Measurements from ENCODE around the gene LCT.
"Not testable (repeated sequence)": the region's sequence is repeated elsewhere in the genome, so short reads cannot be mapped to it uniquely, and the experiment has no call there.

LCT gene

DNA sequence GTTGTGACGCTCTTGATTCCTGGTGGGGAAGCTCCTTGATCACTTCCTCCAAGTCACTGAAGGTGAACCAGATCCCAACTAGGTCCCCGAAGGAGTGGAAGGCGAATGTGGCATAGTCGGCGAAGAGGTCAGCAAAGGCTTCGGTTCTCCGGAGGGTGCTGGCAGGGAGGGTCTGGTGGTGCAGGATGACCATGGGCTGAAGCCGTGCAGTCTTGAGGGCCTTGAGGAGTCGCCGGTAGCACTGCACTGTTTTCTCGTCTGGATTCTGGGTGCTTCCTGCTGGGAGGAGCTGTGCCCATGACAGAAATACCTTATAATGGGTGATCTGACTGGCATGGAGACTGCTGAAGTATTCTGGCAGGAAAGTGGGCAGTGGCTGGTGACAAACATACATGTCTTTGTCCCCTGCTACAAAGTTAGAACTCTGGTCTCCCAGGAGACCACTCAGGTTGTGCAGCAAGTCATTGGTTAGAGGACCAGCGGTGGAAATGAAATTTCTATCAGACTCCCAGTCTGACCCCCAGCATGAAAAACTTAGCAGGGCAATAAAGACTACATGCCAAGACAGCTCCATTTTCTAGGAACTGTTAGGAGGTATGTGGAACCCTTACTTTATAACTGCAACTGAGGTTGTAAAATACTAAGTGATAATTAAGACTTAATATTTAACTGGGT lies at the start of gene LCT:
Gene LCT (minus strand): TSS at position 589 of the 675 bp plus-strand sequence. CDS start 15 bp downstream, at position 574.
- DNase-seq, result no peak

DNA sequence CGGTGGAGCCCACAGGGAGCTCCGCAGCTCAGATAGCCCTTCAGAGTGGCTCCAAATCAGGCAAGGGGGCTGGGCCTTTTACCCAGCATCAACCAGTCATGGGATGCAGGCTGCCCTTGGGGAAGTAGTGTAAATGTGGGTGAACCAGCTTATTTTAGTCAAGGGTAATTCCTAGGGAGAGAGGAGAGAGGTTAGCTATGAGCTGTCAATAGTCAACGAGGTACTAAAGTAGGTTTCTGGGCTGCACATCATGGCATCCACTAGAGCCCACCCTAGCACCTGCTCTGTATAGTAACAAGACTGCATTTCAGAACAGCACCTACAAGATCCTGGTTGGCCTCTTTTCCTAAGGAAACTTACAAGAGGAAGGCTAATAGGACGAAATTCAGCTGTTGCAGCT lies 48.7 kb upstream of the LCT start:
- DNase-seq, result no peak

DNA sequence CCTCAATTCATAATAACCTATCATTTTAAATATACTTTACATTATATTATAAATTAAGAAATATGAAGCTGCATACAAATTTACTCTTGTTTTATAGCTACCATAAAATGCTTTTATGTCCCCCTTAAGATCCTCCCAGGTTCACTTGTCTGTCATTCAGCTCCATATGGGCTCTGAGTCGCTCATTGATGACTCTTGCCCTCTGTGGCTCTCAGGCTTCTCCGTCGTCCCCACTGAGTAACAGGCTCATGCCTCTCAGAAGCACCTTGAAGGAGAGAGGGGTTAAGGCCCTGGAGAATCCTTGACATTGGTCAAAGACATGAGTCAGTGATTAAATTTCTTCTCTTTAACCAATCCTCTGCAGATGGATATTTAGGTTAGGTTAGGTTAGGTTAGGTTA lies 45.4 kb upstream of the LCT start:
- no peak for DNase-seq

DNA sequence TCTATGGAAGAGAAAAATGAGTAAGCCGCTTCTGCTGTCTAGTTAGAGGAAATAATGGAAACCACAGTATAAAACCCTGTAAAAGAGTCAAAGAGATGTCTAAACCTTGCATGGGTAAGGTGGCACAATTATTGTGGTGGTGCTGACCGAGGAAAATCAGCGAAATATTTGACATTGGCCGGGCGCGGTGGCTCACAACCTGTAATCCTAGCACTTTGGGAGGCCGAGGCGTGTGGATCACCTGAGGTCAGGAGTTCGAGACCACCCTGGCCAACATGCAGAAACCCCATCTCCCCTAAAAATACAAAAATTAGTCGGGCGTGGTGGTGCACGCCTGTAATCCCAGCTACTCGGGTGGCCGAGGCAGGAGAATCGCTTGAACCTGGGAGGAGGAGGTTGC lies 39.8 kb upstream of the LCT start:
- DNase-seq, result not testable (repeated sequence)

GRCh38 chr2:135876066-135876711 lies 39.2 kb upstream of the LCT start, which contains the start of gene MCM6:
Gene MCM6, minus strand, starts transcription at chr2:135876443. Its CDS starts 78 bp downstream, at chr2:135876365.
- peak; percentile 91 for DNase-seq

DNA sequence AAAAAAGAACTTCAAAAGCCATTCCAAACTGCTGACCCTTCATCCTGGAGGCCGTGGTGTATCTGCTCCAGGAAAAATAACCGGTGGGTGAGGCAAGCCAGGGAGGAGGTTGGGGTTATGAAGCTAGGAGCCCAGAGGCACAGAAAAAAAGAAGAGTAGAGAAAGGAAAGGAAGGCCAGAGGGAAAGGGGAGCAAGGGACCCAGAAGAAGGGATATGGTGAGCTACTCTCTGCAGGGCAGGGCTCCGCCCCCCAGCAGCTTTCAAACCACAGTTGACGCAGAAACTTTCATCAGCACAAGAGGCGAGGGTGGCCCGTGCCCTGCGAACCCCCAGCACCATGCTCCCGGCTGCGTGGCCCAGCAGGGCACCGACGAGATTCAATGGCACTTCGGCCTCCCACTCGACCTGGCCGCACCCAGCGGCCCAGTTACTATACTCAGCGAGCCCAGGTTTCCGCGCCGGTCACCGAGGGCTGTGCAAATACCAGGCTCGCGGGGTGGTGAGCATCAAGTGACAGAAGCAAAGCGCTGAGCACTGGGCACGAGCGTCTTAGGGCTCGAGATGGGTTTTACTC lies 38.6 kb upstream of the LCT start:
- DNase-seq, result peak; percentile 36

DNA sequence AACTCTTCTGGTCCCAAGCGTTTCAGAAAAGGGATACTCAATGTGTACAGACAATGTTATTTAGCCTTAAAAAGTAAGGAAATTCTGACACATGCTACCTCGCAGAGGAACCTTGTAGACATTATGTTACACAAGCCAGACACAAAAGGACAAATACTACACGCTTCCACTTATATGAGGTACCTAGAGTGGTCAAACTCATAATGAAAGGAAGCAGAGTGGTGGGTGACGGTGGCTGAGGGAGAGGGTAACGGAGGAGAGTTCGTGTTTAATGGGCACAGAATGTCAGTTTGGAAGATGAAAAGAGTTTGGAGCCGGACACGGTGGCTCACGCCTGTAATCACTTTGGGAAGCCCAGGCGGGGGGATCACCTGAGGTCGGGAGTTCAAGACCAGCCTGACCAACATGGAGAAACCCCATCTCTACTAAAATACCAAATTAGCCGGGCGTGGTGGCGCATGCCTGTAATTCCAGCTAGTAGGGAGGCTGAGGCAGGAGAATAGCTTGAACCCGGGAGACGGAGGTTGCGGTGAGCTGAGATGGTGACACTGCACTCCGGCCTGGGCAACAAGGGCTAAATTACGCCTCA lies 37.9 kb upstream of the LCT start:
- no peak for DNase-seq

GRCh38 chr2:135870571-135870970 lies 33.6 kb upstream of the LCT start:
- DNase-seq, result no peak

DNA sequence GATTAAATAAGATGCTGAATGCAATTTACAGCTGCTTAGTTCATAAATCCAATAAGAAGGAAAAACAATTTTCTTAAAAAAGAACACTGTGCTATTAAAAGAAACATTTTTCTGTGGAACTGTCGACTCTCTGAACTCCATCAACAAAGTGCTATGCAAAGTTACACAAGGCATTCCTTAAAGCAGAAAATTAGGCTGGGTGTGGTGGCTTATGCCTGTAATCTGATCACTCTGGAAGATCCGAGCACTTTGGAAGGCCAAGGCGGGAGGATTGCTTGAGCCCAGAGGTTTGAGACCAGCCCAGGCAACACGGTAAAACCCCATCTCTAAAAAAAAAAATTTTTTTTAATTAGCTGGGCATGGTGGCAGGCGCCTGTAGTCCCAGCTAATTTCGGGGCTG lies 26.2 kb upstream of the LCT start:
- no peak for DNase-seq

GRCh38 chr2:135862718-135863117 lies 25.7 kb upstream of the LCT start:
- DNase-seq, result no peak

DNA sequence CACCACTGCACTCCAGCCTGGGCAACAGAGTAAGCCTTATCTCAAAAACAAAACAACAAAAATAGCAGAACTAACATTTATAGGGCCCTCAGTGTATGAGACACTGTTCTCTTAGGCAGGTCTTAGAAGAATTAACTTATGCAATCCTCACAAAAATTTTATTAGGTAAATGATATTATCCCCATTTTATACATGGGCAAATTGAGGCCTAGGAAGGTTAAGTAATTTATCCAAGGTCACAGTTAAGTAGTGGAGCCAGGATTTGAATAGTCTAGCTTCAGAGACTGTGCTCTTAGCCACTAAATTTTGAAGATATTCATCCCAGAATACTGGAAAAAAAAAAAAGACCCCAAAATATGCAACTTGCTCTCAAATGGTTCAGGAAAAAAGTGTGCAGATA lies 16.4 kb upstream of the LCT start:
- DNase-seq, result no peak

GRCh38 chr2:135851858-135852257 lies 14.9 kb upstream of the LCT start:
- no peak for DNase-seq

GRCh38 chr2:135850892-135851668 lies 14.1 kb upstream of the LCT start:
- DNase-seq, result no peak

GRCh38 chr2:135849087-135849486 lies 12.1 kb upstream of the LCT start:
- no peak for DNase-seq

GRCh38 chr2:135845997-135846396 lies 9.0 kb upstream of the LCT start:
- DNase-seq, result no peak

- no peak for DNase-seq
Measured at GRCh38 chr2:135845257-135845656, 8.3 kb upstream of the LCT start.

- DNase-seq, result no peak
Measured at GRCh38 chr2:135844301-135844895, 7.4 kb upstream of the LCT start.

DNA sequence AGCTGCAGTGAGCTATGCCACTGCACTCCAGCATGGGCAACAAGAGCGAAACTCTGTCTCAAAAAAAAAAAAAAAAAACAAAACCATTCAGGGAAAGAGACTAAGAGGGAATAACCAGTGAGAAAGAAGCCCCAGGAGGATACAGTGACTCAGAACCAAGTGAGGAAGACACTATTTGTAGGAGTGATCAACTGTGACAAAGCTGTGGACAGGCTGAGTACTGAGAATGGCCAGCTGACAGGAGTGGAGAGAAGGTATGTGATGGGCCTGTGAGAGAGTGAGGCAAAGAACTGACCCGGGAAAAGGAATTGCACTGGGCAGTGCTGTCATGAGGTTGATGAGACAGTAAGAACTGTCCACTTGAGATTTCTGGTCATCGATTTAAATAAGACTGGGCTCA lies 6.7 kb upstream of the LCT start:
- no peak for DNase-seq

DNA sequence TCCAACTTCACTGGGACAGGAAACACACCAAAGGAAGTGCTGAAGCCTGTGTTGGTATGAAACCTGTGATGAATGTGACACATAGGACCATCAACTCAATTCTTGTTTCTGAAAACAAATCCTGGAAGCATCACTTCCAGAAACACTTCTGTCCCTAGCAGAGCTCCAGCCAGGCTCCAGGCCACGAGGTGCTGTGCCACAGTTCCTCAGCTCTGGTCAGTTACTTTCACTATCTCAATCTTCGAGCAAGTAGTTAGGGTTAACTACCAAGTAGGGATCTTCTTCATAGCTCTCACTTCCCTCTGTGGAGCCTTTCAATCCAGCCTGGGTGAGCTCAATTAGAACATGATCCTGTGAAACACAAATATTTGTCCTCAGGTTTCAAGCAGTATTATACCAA lies 3.6 kb upstream of the LCT start:
- DNase-seq, result no peak

DNA sequence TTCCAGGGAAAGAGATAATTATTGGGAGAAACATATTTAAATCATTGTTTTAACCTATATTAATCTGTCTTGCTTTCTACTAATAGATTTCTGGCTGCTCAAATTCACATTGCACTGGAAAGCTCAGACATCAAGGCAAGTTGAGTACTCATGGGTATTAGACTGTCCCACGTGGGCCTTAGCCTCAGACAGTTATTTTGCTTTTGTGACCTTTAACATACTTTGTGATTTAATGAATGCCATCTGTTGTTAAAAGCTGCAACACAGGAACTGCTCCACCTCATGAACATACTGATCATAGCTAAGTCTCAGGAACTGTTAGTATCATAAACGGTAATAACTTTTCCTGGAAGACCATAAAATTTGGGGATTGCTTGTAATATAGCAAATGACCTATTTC lies 2.7 kb upstream of the LCT start:
- no peak for DNase-seq

DNA sequence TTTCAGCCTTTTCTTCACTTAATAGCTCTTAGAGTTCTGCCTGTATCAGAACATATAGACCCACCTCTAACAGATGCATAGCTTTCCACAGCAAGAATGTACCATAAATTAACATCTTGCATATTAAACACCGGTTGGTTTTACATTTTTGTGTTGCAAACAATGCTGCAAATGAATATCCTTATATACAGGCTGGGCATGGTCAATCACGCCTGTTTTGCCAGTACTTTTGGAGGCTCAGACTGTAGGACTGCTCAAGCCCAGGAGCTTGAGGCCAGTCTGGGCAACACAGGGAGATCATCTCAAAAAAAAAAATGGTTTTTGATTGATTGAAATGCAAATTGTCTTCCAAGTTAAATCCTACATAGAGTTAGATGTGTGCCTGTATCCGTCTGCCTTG lies 1.5 kb upstream of the LCT start:
- no peak for DNase-seq

- DNase-seq, result no peak
Measured at GRCh38 chr2:135832891-135833290, 4.1 kb downstream of the LCT start.
